Activated effector memory CD4-positive, alpha-beta T cell treated with Interleukin-2 at 50 U/mL for 16 hours (primary cell): ENCODE results near the gene NCKAP5.
"Not testable (repeated sequence)": the region's sequence is repeated elsewhere in the genome, so short reads cannot be mapped to it uniquely, and the experiment has no call there.

Experiments
- DNase-seq: peaks from one replicate; pipeline ENCODE4 v3.0.0-alpha.2; 2020

NCKAP5 gene

DNA sequence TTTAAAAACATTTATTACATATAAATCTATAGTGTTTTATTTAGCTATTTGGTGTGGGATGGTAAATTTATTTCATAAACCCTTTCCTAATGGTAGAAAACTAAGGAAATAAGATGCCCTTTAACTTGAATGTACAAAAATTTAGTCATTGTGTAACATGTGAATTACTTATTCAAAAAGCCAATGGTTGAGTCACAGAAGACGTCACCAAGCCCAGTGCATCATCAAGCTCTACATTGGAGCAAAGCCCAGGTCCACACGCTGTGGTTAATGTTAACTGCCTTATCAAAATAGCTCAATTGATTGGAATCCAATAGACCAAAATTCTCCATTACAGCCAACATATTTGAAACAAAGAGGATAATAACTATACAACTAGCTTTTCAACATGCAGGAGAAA, 752.7 kb downstream of the NCKAP5 start:
- DNase-seq = no peak

DNA sequence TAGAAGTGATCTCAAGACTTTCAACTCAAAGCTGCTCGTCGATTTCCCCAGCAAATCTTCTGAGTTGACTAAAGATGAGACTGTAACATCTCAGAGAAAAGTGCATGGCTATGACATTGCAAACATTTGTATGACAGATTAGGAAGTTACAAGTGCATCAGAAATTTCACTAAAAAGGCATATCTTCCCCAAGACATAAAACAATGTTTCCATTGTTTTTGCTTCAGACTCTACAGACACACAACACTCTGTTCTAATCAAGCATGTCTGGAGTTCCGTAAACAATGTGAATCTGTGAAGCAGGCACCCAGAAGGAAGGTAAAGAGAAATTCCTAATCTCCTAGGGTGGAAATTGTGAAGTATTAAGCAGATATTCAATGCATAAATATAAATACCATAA, 753.6 kb downstream of the NCKAP5 start:
- no peak for DNase-seq

DNA sequence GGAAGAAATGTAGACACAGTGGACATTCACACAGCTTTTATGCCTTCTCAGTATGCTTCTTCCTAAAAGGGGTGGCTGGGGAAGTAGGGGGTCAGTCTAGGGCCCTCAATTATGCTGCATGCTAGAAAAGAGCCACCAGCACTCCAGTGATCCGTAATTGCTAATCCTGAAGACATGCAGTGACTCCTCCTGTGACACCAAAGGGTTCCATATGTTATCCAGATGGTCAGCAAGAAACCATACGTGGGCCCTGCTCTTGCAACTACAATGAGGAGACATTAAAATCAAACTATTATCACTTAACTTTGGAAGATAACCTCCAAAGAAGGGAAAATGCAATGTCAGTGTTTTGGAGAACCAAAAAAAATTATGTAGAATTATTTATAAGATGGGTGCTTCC, 754.8 kb downstream of the NCKAP5 start:
- DNase-seq = no peak

DNA sequence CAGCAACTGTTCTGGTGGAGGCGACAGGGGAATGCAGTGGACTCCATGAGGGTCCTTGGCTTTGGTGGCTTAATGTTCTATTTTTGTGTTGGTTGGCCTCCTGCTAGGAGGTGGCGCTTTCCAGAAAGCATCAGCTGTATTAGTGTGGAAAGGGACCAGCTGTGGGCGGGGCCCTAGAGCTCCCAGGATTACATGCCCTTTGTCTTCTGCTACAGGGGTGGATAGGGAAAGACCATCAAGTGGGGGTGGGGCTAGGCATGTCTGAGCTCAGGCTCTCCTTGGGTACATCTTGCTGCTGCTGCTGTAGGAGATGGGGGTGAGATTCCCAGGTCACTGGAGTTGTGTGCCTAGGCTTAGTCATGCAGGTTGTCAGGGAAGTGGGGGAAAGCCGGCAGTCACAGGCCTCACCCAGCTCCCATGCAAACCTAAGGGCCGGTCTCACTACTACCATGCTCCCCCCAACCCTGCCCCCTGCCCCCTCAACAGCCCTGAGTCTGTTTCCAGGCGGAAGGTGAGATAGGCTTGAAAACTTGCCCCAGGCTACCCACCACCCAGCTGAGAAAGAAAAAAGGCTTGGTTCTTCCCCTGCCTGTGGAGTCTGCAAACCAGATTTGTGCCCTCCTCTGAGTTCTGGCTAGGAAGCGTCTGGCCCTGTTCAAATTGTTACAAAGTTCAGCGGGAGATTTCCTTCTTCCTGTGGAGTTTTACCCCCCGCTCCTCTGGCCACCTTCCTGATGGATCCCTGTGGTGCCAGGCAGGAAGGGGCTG, 756.9 kb downstream of the NCKAP5 start:
- no peak for DNase-seq

DNA sequence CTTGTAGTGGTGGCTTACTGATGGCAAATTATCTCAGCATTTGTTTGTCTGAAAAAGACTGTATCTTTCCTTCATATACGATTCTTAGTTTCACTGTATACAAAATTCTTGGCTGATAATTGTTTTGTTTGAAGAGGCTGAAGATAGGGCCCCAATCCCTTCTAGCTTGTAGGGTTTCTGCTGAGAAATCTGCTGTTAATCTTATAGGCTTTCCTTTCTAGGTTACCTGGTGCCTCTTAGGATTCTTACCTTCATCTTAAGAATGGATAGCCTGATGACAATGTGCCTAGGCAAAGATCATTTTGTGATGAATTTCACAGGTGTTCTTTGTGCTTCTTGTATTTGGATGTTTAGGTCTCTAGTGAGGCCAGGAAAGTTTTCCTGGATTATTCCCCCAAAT, 758.3 kb downstream of the NCKAP5 start:
- DNase-seq = not testable (repeated sequence)

DNA sequence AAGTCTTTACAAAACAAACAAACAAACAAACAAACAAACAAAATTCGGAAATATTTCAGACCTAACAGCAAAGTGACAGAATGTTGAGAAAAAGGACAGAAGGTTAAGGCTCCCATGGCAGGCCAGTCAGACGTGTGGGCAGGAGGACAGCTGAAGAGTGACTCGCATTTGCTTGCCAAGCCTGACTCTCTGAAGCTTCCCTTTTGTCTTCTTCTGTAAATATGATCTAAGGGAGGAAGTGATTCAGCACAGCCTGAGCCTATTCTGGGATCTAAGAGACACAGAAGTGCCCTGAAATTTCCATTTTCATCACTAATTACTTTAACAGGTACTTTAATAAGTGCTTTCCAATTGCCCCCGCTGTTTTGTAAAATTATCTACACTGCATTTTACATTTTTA, 764.2 kb downstream of the NCKAP5 start:
- DNase-seq = no peak

DNA sequence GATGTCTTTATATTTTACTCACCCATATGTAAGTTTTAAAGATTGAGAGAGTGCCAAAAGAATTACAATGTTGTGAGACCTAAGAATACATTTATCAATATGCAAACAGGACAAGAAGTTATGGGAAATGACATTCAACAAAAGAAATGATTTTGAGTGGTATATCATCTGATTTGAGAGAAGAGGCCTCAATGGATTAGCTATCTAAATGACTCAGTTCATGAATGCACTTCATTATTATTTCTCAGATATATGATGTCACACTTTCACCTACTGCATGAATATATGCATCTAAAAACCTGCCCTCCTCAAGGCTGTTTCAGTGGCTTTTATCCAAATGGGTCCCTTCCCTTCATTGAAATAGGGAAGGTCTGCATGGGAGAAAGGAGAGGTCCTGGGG, 769.9 kb downstream of the NCKAP5 start:
- no peak for DNase-seq

DNA sequence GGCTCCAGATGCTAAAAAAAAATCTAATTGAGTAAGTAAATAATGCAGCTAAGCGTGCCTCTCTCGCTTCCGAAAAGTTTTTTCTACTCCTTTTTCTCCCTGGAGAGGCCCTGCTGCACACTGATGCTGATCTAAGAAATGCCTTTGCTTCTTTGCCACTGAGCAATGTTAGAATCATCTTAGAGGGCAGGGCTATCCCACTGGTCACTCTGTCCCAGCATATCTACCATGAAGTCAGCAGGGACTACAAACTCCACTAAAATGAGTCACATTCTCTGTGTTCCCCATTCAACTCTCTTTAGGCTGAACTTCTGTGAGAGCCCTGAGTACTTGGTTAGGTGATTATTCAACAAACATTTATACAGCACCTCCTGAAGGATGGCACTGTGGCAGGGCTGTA, 770.7 kb downstream of the NCKAP5 start:
- no peak for DNase-seq

DNA sequence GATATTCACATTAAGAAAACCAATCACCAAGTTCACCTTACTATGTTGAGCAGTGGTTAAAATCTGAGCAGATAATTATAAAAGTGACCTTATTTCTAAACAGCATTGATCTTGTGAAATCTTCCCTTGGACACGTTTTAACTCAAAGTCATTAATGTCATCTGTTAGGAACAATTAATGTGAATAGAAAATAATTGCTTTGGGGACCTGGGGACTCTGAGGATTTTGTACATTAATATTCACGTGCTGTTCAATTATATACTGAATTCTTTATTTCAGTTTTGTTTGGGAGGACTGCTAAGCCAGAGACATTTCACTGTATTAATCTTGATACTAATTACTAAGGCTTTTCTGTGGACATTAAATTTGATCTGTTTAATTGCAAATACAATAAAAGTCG, 771.2 kb downstream of the NCKAP5 start:
- no peak for DNase-seq

DNA sequence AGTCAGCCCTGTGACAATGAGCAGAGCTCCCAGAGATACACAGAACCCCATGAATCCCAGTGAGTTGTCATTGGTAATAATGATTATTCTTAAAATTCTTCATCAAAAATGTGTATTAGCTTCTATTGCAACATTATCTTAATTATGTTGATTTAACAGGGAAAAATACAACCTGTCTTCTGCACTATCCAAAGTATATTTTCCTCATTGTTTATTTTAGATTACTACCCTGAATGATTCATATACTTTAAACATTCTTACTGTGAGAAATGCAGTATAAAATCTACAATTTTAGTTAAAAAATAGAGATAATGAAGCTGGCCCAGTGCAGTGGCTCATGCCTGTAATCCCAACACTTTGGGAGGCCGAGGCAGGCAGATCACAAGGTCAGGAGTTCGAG, 773.0 kb downstream of the NCKAP5 start:
- DNase-seq = no peak

DNA sequence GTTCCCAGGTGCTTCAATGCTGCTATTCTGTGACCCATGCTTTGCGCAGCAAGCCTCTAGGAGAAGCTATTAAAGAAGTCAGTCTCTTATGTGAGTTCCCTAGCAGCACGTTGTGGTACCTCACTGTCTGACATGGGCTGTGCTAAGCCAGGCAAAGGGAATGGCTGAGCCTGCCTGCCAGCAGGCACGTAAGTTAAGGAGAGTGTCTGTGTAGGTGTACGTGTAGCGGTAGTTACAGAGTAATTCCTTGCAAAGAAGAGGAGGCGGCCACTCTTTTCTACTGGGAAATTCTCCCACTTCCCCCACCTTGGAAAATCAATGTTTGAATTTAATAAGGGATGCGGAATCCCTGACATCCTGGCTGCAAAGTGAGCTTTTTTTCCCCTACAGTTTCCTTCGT, 774.7 kb downstream of the NCKAP5 start:
- no peak for DNase-seq

DNA sequence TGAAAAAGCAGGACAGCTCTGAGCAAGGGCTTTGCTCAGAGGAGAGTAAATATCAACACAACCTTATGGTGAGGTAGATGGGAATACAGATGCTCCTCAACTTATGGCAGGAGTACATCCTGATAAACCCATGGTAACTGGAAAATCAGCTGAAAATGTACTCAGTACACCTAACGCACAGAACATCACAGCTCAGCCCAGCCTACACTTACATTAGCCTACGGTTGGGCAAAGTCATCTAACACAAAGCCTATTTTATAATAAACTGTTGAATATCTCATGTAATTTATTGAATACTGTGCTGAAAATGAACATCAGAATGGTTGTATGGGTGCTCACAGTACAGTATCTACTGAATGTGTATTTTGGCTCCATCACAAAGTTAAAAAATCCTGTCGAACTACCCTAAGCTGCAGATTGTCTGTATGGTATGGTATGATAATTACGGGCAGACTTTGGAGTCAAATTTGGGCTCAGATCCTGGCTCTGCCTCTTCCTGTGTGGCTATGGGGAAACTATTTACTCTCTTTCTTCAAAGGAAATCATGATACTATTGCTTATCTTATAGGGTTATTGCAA, 778.0 kb downstream of the NCKAP5 start:
- no peak for DNase-seq

DNA sequence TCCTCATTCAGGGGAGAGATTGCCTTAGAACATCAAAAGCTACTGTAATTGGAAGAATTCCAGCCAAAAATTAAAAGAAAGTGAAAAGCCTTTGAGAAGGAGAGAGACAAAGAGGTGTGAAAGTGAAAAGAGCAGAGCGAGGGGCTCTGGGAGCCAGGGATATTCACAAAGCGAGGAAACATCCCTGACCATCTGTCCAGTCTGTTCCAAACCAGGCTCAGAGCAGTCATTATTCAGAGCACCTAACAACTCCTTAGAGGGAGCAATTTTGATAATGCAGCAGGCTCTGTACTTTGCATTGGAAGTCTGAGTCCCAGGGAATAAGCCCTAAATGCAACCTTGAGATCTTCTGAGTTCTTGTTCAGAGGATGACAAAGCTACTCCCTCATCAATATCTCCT, 779.2 kb downstream of the NCKAP5 start:
- DNase-seq = no peak

DNA sequence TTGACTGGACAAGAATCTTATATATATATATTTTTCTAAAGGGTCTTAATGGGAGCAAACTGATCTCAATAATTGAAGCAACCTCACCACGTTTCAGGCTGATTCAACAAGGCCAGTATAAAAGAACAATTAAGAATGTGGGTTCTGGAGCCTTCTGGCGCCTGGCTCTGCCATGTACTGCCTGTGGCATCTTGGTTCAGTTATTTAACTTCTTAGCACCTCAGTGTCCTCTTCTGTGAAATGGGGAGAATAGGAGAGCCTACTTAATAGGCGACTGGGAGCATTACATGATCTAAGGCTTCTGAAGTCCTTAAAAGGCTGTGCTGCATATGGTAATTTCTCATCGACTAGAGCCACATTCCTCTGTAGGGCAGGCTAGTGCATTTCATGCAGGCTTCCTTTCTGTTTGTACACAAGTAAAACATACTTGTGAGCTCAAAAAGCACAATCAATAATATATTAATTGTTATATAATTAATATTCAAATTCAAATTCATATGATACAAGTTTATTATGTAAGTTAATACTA, 779.9 kb downstream of the NCKAP5 start:
- DNase-seq = no peak

DNA sequence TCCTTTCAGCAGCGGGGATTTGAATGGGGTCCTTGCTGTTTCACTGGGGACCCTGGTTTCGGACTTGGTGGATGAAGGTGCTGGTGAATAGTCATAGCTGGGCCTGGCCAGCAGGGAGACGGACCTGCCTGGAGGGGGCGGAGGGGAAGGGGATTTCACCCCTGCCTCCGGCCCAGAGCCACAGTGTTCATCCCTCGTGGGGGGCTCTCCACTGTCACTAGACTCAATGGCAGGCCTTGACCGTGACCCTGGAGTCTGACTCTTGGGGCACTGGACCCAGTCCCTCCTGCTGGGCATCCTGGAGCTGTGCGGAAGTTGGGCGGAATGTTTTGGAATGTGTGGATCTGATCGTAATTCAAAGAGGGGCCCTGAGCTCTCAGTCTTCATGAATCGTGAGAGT, 784.4 kb downstream of the NCKAP5 start:
- DNase-seq = no peak

DNA sequence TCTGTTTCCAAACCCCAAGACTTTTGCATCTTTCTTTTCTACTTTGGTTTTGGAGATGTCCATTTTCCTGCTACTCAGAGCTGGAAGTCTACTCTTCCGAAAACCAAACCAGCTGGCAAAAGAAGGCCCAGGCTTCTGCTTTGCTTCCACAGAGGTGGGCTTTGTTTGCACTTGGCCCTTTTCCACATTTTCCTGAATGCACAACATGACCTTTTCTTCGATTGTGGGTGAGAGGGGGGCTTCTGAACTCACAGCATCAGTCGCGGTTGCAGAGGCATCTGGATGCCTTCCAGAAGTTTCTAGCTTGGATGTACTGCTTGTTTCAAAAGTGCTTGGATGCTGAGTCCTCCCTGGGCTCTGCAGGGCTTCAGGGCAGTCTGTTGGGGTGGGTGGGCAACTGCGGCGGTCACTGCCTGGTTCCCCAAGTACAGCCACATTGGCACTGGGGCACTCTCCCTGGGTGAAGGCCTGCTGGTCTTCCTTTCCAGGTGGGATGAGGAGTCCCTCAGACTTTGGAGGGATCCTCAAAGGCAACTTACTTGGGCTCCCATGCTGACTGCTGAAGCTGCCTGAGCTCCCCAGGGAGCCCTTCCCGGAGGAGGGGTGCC, 786.0 kb downstream of the NCKAP5 start:
- DNase-seq = no peak

DNA sequence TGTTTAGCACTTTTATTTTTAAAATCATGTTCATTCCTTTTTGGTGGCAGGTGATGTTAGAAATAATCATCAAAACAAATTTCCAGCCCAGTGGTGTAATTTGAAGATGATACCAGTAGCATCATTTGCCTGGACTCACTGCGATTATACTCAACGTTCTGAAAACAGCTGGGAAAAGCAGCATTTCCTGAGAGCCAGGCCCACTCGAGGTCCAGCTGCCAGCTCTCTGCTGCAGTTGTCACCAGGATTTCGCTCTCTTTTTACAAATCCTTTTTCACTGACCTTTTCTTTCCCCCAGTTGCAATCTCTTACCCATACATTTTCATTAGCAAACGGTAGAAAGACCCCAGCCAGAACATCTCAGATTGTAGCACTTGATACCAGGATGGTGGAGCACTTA, 787.6 kb downstream of the NCKAP5 start:
- DNase-seq = no peak

DNA sequence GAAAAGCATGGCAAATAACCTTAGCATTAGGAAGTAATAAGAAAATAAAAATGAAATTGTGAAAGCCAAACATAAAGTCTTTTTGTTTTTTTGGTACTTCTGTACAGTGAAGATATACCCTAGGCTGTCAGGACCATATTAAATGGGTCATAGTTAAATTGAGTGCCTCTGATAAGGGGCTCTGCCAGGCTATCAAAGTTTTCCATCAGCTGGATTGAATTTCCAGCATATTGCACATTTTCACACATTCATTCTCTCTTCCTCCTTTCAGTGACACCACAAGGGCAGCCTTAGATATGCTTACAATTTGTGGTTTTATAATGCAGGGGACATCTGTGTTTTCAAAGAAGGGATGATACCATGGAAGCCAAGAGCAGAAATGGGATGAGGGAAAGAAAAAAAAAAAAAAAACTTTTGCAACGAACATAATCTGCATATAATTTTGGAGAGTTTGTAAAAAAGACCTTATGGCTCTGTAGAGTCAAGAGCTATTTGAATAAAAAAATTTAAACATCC, 789.0 kb downstream of the NCKAP5 start:
- no peak for DNase-seq

DNA sequence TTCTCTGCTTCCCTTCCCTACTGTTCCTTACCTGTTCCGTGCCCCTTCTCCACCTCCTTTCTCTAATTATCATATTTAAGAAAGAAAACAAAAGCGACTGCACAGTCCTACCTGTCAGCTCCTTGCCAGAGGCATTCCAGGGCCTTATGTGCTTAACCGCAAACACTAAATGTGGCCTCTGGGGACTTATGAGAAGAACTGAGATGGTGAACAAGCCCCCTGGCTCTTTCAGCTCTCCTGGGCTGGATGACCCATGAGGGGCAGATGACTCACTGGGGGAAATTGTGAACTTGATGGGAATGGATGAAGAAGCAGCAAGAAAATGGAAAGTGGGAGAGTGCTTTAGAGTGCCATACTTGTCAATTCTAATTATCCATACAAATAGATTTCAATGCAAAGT, 792.0 kb downstream of the NCKAP5 start:
- no peak for DNase-seq

DNA sequence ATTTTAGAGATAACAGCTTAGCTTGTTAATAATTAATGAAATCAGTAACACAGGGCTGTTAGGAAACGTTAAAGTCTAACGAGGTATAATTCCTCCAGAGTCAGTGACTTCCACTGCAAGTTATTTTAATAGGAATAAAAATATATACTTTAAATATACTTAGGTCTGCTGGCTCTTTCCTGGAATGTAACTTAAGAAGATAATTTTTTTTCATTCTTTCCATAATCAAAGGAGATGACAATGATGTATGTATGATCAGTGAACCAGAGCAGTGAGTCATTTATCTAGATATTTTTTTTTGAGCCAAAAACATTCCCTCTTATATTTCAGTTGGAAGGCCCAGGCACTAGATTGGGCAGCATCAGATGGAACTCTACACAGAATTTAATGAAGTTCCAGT, 794.1 kb downstream of the NCKAP5 start:
- no peak for DNase-seq

DNA sequence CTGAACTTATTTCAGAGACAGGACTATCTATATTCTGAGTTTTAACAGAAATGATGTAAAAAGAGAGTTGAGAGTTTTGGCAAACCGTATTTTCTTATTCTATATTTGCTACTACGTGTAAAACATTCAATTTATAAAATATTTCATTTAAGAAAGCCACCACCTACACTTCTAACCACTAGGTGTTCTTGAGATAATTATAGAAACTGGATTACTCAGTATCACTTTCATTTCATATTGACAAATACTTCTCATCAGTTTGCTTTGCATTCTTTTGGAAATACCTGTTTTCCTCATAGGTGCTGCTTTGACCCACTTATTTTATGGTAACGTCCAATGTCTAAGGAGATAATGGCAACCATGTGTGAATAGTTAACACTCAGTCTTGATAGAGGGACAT, 794.9 kb downstream of the NCKAP5 start:
- DNase-seq = no peak

DNA sequence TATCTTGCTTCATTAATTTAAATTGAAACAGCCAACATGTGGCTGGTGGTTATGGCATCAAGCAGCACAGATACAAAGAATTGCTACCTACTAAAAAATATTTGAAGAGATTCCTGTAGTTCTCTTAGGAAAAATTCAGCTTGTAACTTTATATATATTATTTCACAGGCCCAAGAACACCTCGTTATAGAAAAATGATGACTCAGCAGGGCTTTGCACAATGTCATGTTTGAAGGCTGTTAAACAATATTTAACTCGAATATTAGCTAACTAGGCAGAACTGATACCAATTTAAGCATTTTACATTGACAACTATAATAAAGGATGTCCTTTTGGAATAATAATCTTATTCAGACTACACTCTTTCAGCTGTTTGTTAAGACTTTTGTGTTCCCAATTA, 795.9 kb downstream of the NCKAP5 start:
- DNase-seq = no peak

DNA sequence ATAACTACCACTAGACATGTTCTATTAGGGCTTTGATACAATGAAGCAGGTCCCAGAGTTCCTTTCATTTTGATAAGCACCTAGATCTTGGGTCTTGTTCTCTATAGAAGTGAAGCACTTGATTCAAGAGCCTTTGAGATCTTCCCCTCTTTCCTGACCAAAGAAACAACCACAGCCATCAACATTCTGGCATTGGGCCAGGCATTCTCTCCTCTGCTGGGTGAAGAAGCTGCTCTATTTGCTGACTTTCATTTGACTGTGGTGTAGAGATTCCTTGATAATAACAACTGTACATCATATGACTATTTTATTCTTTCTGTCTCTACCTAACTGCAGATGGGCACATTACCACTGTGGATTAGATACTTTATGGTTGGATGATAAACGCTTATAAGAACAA, 801.7 kb downstream of the NCKAP5 start:
- DNase-seq = no peak

DNA sequence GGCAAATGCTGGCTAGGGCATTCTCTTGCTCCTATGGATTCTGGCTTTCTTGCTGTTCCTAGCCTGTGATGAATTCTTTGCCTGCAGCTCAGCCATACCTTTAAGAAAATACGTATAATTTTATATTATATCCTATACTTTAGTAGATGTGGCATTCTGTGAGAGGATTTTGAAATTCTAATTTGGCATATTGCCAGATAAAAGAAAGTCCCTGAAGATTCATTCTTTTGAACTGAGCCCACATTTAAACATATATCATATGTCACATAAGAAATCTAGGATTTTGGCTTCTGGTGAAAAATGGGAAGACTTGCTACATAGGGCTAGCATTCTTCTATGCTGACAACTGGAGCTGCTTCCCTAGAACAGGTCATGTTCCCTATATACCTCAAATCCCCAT, 806.8 kb downstream of the NCKAP5 start:
- no peak for DNase-seq
